Epithelial cell of esophagus (primary cell): ENCODE data around the gene SORBS1.

Source experiments
- DNase-seq: peaks from one replicate; pipeline ENCODE4 v3.0.0; 2010; ENCODE audit warnings: low read depth
- H3K4me3 ChIP-seq: 2 replicates; pipeline ENCODE4 v1.5.1; 2011; ENCODE audit warnings: mild to moderate bottlenecking, low read length, control low read depth
- CTCF ChIP-seq: IDR thresholded peaks from 2 replicates; pipeline ENCODE4 v1.5.1; 2011; ENCODE audit warnings: low read depth, mild to moderate bottlenecking, low read length, control low read depth, inconsistent platforms; ENCODE audit not compliant: insufficient read depth; ENCODE audit errors: missing control alignments

SORBS1 gene

GRCh38 chr10:95496246-95496911 is 64.8 kb downstream of the SORBS1 start:
- no peak overlapping the region for H3K4me3 ChIP-seq
- DNase-seq, result no peak
- TF ChIP-seq CTCF, result no peak

- DNase-seq, result no peak
- no peak for TF ChIP-seq CTCF
- H3K4me3 ChIP-seq, result no peak overlapping the region
These were observed 67.3 kb downstream of the SORBS1 start for GRCh38 chr10:95493862-95494261.

GRCh38 chr10:95487994-95488393 is 73.2 kb downstream of the SORBS1 start:
- H3K4me3 ChIP-seq, result no peak overlapping the region
- no peak for TF ChIP-seq CTCF
- DNase-seq, result no peak

- no peak overlapping the region for H3K4me3 ChIP-seq
- peak; percentile 16 for DNase-seq
- TF ChIP-seq CTCF, result no peak
These were observed 75.9 kb downstream of the SORBS1 start for GRCh38 chr10:95485056-95485844.

DNA sequence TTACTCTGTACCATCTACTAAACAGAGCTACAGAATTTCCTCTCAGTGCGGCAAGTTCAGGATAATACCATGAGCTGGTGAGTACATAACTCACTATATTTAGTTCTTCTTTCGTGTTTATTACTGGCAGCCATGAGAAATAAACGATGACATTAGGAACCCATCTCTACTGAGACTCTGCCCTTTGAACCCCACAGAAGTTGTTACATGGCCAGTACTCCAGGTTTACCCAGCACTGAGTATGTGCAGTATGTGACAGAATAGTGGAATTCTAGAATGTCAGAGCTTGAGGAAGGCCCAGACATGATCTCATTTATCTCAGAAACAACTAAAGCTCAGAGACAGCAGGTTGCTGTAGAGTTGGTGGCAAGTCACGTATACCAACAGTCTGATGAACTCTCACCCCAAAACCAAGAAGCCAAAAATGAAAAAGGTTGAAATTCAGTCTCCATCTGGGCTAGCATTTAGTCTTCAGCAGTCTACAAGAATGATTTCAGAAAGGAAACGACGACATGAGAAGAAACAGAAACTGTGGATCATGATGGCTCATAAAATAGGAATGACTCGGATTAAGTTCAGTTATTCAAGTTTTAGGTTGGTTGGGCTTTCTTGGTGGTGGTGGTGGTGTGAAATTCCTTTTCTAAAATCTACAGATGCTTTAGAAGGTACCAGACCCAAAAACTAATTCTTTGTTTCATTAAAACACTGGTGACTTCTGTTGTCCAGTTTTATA is 78.5 kb downstream of the SORBS1 start:
- DNase-seq, result no peak
- H3K4me3 ChIP-seq, result no peak overlapping the region
- no peak for TF ChIP-seq CTCF

DNA sequence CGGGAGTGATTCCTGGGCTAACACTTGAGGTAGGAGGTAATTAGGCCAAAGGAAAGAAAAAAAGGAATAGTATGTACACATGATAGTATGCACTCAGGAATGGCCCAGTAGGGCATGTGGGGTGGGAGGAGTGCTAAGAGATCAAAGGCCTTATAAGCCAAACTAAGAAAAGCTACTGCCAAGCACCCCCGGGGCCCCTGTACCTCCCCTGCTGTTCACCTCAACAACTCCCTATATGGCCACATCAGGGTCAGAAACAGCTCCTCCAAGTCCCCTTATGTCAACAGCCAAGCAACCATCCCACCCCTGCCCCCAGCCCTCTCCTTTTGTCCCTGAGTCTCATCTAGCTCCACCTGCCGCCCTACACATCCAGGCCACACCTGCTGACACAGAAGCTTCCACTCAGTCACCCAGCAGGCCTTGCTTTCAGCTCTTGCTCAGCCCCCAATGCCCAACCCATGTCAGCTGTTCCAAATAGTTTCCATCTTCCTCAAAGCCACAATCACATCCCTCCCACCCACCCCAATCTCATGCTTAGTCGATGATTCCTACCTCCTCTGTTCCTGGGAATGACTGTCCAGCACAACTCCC is 80.2 kb downstream of the SORBS1 start:
- no peak overlapping the region for H3K4me3 ChIP-seq
- no peak for TF ChIP-seq CTCF
- peak; percentile 22 for DNase-seq
